HG03108 (cell line): ENCODE data around the gene SUPT3H.
"Not testable (repeated sequence)": the region's sequence is repeated elsewhere in the genome, so short reads cannot be mapped to it uniquely, and the experiment has no call there.

Experiments
- ATAC-seq: cut with Tn5 transposase; IDR thresholded peaks from one replicate; pipeline ENCODE4 v1.9.1; 2021; ENCODE audit warnings: moderate library complexity; ENCODE audit not compliant: unreplicated experiment

SUPT3H gene

DNA sequence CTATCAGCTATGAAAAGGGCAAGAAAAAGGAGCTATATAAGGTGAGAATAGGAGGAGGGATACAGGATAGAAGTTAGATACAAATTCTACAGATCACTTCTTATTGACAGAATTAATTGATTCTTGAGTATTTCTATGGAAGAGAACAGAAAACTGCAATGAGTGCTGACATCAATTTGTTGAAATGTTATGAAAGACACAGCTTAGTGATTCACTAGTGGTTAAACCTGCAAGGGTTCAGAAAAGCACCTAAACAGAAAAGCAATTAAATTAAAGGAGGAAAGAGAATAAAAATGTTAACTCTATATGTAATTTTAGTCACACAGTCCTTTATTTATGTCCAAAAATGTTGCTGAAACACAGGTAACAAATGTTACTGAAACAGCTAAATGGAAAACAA, 304.0 kb downstream of the SUPT3H start:
- no peak for ATAC-seq

DNA sequence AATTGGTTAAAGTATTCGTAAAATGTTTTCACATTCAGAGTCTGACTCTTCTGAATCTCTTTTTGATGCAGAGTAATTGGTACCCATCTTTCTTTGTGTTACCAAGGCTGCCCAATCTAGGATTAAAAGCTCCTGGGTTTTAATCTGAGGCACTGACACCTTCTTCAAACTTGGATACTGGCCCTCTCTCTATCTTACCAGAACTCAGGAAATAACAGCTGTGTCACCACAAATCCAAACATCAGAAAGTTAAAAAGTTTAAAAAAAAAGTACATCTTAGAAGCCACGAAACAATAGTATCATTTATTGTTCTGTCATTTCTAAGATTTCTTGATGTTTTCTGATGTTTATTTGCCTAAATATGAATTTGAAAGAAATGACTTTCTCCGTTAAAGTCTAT, 305.1 kb downstream of the SUPT3H start:
- no peak for ATAC-seq

GRCh38 chr6:45072016-45072415, 305.7 kb downstream of the SUPT3H start:
- ATAC-seq, result no peak

DNA sequence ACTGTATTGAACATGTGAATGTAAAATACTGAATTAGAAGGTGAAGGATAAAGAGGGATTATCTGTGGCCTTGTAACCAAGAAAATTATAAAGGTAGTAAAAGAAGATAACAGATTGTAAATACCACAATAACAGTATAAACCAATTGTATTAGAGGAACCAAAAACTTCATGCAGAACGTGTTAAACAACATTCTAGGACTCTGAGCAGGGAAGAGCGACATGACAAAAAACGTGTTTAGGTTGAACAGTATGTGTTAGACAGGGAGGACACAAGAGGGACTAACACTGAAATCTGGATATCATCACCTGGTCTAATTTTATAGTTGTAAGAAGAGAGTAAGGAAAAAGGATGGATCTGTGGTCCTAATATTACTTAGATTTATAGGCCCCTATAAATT, 308.6 kb downstream of the SUPT3H start:
- ATAC-seq, result no peak

GRCh38 chr6:45067446-45067845, 310.3 kb downstream of the SUPT3H start:
- not testable (repeated sequence) for ATAC-seq

DNA sequence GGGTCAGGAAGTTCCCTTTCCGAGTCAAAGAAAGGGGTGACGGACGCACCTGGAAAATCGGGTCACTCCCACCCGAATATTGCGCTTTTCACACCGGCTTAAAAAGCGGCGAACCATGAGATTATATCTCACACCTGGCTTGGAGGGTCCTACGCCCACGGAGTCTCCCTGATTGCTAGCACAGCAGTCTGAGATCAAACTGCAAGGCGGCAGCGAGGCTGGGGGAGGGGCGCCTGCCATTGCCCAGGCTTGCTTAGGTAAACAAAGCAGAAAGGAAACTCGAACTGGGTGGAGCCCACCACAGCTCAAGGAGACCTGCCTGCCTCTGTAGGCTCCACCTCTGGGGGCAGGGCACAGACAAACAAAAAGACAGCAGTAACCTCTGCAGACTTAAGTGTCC, 315.1 kb downstream of the SUPT3H start:
- ATAC-seq, result not testable (repeated sequence)

GRCh38 chr6:45057711-45058110, 320.0 kb downstream of the SUPT3H start:
- ATAC-seq, result no peak

DNA sequence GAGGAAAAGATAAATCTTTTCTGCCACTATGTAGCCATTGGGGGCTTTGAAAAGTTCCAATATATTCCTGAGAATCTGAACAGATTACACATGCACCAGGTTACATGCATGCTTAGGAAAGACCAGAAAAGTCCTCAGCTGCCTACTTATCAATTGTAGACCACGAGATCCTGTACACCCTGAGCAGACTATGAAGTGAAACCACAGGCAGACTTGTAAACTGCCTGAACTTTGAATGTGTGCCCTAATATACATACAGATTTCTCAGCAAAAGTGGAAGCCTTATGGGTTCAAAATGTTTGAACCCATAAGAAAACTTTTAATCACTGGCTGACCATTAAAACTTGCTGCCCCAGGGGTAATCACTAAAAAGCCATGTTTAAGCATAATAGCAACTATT, 323.1 kb downstream of the SUPT3H start:
- ATAC-seq, result no peak

- no peak for ATAC-seq
Measured at GRCh38 chr6:45052325-45052724, 325.4 kb downstream of the SUPT3H start.

- ATAC-seq, result no peak
Measured at GRCh38 chr6:45049188-45049843, 328.4 kb downstream of the SUPT3H start.

GRCh38 chr6:45047573-45047972, 330.2 kb downstream of the SUPT3H start:
- no peak for ATAC-seq

DNA sequence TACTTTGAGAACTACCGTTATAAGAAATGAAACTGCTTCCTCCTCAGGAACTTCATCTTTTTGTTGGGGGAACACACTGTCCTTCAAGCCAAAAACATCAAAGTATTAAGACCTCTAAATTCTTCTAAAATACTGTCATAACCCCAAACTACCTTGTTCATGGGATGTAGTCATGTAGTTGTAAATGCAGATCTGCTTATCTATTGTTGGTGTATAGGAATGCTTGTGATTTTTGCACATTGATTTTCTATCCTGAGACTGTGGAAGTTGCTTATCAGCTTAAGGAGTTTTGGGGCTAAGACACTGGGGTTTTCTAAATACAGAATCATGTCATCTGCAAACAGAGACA, 332.5 kb downstream of the SUPT3H start:
- no peak for ATAC-seq

DNA sequence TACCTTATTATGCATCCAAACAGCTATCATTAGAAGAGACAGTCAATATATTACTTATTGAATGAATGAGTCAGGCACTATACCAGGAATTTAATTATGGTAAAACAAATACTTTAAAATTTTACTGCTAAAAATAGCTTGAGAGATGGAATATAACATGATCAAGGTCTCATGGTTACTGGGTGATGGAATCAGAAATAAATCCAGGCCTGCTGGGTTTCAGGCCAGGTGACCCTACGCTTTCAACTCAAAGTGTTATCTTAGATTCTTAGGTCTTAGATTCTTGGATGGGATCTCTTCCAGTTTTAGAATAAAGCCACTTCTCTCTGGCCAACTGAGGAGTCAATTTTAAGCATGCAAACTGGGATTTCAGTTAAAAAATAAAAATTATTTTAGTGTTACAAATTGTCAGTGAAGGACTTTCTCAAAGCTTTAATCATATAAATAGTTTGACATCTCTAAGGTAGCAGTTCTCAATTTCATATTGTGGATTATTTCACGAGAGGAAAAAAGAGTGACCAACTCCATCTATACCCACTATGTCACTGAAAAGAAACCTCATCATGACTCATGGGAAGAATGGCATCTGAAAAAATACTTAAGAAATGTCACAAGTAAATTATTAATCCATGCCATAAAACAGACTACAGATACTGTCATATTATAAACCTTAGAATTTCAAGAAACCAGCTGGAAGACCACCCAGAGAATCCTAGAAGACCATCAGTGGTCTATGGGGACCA, 333.1 kb downstream of the SUPT3H start:
- ATAC-seq, result no peak

DNA sequence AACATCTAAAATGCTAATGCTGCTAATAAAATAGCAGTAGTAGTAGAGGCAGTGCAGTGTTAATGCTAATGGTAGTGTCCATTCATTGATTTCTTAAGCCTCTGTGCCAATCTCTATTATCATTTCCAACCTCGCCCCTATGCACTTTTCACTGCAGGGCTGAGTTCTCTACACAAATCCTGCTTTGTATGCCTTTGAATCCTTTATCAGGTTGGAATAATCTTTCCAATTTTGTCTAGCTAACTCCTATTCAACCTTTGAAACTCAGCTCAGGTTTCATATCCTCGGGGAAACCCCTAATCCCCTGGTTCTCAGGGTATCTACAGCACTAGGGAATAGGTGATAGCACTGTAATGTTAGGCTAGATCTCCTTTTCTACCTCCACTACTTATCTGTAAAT, 333.6 kb downstream of the SUPT3H start:
- ATAC-seq, result no peak

GRCh38 chr6:45042673-45043072, 335.1 kb downstream of the SUPT3H start:
- not testable (repeated sequence) for ATAC-seq

- ATAC-seq, result no peak
Measured at GRCh38 chr6:45038226-45038625, 339.5 kb downstream of the SUPT3H start.

DNA sequence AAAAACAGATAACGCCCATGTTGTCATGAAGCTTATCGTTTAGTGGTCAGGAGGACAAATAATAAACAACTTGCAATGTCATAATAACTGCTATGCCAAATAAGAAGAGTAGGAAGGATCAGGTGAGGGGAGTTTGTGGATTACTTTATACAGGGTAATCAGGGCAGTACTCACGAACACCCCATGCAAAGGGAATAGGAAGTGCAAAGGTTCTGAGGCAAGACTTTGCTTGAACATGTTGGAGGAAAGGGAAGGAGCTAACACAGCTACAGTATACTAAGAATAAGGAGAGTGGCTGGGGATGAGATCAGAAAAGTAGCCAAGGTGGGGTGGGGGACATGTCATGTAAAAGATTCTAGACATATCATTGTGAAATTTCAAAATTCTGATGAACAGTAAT, 341.6 kb downstream of the SUPT3H start:
- ATAC-seq, result no peak

DNA sequence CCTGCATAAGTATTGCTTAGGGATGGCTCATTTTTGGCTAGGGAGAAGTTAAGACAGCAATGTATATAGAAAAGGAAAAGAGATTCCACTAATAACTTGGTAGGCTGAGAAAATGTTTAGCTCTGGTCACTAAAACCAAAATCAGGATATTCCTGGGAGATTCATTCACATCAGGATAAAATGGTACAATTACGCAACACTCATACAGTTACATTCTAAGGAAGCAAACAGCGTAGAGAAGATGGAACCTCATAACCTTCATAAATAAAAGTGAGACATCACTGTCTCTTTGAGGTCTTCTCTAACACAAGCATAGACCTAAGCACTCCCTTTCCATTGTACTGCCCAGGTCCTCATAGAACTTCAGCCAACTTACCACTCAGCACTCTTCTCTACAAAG, 345.3 kb downstream of the SUPT3H start:
- no peak for ATAC-seq

GRCh38 chr6:45031601-45032000, 346.1 kb downstream of the SUPT3H start:
- ATAC-seq, result no peak

DNA sequence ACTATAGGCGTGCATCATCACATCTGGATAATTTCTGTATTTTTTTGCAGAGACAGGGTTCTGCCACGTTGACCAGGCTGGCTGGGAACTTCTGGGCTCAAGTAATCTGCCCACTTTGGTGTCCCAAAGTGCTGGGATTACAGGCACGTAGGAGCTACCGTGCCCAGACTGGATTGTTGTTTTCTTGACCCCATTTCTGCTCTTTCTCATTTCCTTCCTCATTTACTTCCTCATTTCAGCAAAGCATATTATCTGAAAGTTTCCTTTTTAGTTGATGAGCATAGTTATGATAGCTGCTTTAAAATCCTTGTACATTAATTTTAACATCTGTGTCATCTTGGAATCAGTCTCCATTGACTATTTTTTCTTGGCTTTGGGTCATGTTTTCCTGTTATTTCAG, 350.6 kb downstream of the SUPT3H start:
- ATAC-seq, result no peak

DNA sequence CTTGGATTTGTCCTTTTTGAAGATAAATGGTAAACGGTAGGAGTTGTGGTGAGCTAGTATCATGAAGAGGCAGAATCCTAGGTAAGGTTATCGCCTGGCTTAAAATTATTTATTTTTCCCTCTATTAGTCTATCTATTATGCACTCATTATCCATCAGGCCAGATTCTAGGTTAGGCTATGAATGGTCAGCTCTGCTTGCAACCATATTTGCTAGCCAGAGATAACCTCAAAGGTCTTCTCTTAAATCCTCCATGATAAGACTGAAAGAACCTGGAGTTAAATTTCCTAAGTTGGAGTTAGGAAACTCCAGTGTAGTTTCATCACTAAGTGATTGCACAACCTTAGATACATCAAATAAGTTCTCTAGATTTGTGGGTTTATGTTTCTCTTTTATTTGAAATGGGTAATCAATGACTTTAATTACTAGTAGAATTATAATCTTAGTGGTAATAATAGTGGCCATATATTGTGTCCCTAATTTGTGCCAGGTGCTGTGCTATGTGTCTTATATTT, 351.7 kb downstream of the SUPT3H start:
- ATAC-seq, result no peak

DNA sequence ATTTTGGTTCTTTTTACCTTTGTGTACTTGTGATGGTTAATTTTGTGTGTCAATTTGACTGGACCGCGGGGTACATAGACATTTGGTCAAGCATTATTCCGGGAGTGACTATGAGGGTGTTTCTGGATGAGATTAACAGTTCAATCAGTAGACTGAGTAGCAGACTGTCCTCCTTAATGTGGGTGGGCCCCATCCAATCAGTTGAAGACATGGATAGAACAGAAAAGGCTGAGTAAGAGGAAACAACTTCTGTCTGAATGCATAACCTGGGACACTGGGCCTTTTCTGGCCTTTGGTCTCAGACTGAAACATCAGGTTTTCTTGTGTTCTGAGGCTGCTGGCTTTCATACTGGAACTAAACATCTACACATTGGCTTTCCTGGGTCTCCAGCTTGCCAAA, 353.1 kb downstream of the SUPT3H start:
- no peak for ATAC-seq

DNA sequence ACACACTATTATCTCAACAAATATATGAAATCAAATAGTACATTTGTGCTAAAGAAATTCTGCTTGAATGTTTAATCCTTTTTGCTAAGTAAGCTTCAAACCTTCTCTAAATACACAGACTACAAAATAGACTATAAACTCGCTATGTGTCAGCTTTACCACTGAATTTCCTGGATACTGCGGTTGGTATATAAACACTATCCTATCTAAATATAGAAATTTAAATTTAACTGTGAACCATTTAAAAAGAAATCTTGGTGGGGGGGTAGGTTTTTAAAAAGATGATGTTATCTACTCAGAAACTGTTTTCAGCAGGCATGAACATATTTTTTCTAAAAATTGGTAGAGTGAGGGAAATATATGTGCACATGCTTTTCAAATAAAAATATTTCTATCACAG, 356.1 kb downstream of the SUPT3H start:
- ATAC-seq, result no peak
